Measurements from ENCODE around the gene ENPP6. TPM values are rescaled to one million over a fixed set of nuclear protein-coding genes. Genes with fewer than 3 reads are reported as not detected.

The ENPP6 gene
- total and polyA plus RNA-seq, 2 of the 13 experiments (the other 11 are each of a cell fraction or from before 2014, with no cell fraction given), result not detected

- BruUV-seq (replicated peaks), result no TSS peak
- intact Hi-C loops (cut with micrococcal nuclease; ENCODE audit: unreplicated experiment), result no loop called here
- peaks cover 9% of the 10 kb centered on the region for H3K4me1 ChIP-seq (ENCODE audit: insufficient read depth, low read length)
- H4K20me1 ChIP-seq (ENCODE audit: insufficient read depth, low read length), result no peaks in the 10 kb centered on the region
- WGBS (ENCODE audit: low lambda C conversion rate), result 40% methylated on average over 5 of the region's 5 CpGs
- FAIRE-seq (no peak), DNase-seq (ENCODE audit: low spot score) (no peak), ATAC-seq (no peak)
- in situ Hi-C loops (cut with HindIII; ENCODE audit: extremely low pct_ligation_motif_present, low pct_unique_long_range_greater_than_20kb), result no loop called here
- peaks cover 4 to 23% of the 10 kb centered on the region in 2 experiments; a peak in 3 of 5 replicates for H3K27me3 ChIP-seq (ENCODE audit: control insufficient read depth in 1 of 2, insufficient read depth in 2 of 2, low read length in 2 of 2)
- POLR2A ChIA-PET, result no interaction called here
- no peaks in the 10 kb centered on the region for H3K9me3 ChIP-seq (ENCODE audit: low read length)
- H3K79me2 ChIP-seq (ENCODE audit: insufficient read depth, low read length), result no peaks in the 10 kb centered on the region
- H3K9ac ChIP-seq (ENCODE audit: insufficient read depth, low read depth, low read length), result no peak overlapping the region
- no peak overlapping the region for H2AFZ ChIP-seq (ENCODE audit: low read length)
- no peak overlapping the region for H3K4me2 ChIP-seq (ENCODE audit: low read depth, low read length)
- CTCF ChIA-PET (ENCODE audit: low intra/inter-chr PET ratio, low total read pairs), result no interaction called here
- H3K27ac ChIP-seq (ENCODE audit: extremely low read length, insufficient read depth, low read length), result no peak overlapping the region
- no peak overlapping the region for H3K4me3 ChIP-seq (replicated peaks in 1 of 3; ENCODE audit: insufficient read depth in 1 of 3, low read depth in 2 of 3, low read length in 3 of 3)
- H3K36me3 ChIP-seq (replicated peaks in 1 of 2; ENCODE audit: control insufficient read depth in 1 of 2, insufficient read depth in 2 of 2, low read length in 2 of 2), result no peaks in the 10 kb centered on the region
- TF ChIP-seq RERE (CRISPR knock-in tag; IDR thresholded peaks at IDR 0.05; ENCODE audit: low read depth), result no peak
- TF ChIP-seq TBX2 (CRISPR knock-in tag; IDR thresholded peaks at IDR 0.05; ENCODE audit: borderline replicate concordance), result no peak
- TF ChIP-seq IKZF4 (CRISPR knock-in tag; IDR thresholded peaks at IDR 0.05; ENCODE audit: borderline replicate concordance, low read depth, not compliant biosample characterization), result no peak
- no peak for TF ChIP-seq ZNF362 (CRISPR knock-in tag; IDR thresholded peaks at IDR 0.05; ENCODE audit: borderline replicate concordance)
- no peak for TF ChIP-seq CHD4 (IDR thresholded peaks at IDR 0.05; ENCODE audit: borderline replicate concordance, low read length)
- TF ChIP-seq, protein P1, sequence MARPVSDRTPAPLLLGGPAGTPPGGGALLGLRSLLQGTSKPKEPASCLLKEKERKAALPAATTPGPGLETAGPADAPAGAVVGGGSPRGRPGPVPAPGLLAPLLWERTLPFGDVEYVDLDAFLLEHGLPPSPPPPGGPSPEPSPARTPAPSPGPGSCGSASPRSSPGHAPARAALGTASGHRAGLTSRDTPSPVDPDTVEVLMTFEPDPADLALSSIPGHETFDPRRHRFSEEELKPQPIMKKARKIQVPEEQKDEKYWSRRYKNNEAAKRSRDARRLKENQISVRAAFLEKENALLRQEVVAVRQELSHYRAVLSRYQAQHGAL (CRISPR knock-in tag; IDR thresholded peaks at IDR 0.05; ENCODE audit: not compliant biosample characterization), result no peak
- no peak for TF ChIP-seq ZFP90 (CRISPR knock-in tag; IDR thresholded peaks at IDR 0.05; ENCODE audit: borderline replicate concordance)
- no peak for TF ChIP-seq ZFP37 (CRISPR knock-in tag; IDR thresholded peaks at IDR 0.05; ENCODE audit: borderline replicate concordance)
- TF ChIP-seq ZNF253 (CRISPR knock-in tag; IDR thresholded peaks at IDR 0.05; ENCODE audit: borderline replicate concordance), result no peak
- TF ChIP-seq, protein P2, sequence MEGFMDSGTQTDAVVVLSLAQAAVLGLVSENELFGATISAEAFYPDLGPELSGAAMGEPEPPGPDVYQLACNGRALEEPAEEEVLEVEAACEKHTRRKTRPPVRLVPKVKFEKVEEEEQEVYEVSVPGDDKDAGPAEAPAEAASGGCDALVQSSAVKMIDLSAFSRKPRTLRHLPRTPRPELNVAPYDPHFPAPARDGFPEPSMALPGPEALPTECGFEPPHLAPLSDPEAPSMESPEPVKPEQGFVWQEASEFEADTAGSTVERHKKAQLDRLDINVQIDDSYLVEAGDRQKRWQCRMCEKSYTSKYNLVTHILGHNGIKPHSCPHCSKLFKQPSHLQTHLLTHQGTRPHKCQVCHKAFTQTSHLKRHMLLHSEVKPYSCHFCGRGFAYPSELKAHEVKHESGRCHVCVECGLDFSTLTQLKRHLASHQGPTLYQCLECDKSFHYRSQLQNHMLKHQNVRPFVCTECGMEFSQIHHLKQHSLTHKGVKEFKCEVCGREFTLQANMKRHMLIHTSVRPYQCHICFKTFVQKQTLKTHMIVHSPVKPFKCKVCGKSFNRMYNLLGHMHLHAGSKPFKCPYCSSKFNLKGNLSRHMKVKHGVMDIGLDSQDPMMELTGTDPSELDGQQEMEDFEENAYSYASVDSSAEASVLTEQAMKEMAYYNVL (CRISPR knock-in tag; IDR thresholded peaks at IDR 0.05; ENCODE audit: borderline replicate concordance), result no peak
- TF ChIP-seq, protein P3, sequence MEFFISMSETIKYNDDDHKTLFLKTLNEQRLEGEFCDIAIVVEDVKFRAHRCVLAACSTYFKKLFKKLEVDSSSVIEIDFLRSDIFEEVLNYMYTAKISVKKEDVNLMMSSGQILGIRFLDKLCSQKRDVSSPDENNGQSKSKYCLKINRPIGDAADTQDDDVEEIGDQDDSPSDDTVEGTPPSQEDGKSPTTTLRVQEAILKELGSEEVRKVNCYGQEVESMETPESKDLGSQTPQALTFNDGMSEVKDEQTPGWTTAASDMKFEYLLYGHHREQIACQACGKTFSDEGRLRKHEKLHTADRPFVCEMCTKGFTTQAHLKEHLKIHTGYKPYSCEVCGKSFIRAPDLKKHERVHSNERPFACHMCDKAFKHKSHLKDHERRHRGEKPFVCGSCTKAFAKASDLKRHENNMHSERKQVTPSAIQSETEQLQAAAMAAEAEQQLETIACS (CRISPR knock-in tag; IDR thresholded peaks at IDR 0.05), result no peak
- TF ChIP-seq THAP11 (CRISPR knock-in tag; IDR thresholded peaks at IDR 0.05), result no peak
- TF ChIP-seq LBX2 (CRISPR knock-in tag; IDR thresholded peaks at IDR 0.05; ENCODE audit: borderline replicate concordance), result no peak
These were observed 2.7 kb downstream of the ENPP6 start for GRCh38 chr4:184214931-184215330.

Data from HepG2 (cell line).